Esophagus muscularis mucosa (tissue), 4 donors: Measurements from ENCODE around the gene ADAMTS7. TPM values are rescaled to one million over a fixed set of nuclear protein-coding genes. Genes with fewer than 3 reads are reported as not detected.
"Not testable (repeated sequence)": the region's sequence is repeated elsewhere in the genome, so short reads cannot be mapped to it uniquely, and the experiment has no call there.

Experiments used
- DNase-seq: peaks from one replicate; pipeline ENCODE4 v3.0.0-alpha.2; 2017; ENCODE audit errors: extremely low spot score
- H3K27ac ChIP-seq, 4 donors: fragments of 200-600 bp; sonication (generic); replicated peaks in 1 of 4; 1 replicate in 3 of 4; 2 replicates in 1 of 4; pipeline ENCODE4 v1.5.1; 2016 to 2019; ENCODE audit warnings: mild to moderate bottlenecking in 1 of 4
- H3K27me3 ChIP-seq, 4 donors: fragments of 200-600 bp; sonication (generic); one replicate each; pipeline versions ENCODE4 v1.5.1 to v1.6.0; 2016 to 2019
- H3K36me3 ChIP-seq, 4 donors: fragments of 200-600 bp; sonication (generic); one replicate each; pipeline ENCODE4 v1.5.1; 2016 to 2019
- H3K4me1 ChIP-seq, 4 donors: fragments of 200-600 bp; sonication (generic); one replicate each; pipeline ENCODE4 v1.5.1; 2016 to 2019
- H3K4me3 ChIP-seq, 4 donors: fragments of 200-600 bp; sonication (generic); 1 replicate in 2 of 4; 2 replicates in 2 of 4; pipeline ENCODE4 v1.5.1; 2016 to 2019; ENCODE audit warnings: mild to moderate bottlenecking in 4 of 4, moderate library complexity in 1 of 4
- H3K9me3 ChIP-seq, 4 donors: fragments of 200-600 bp; sonication (generic); 1 replicate in 3 of 4; 2 replicates in 1 of 4; pipeline ENCODE4 v1.5.1; 2016 to 2019
- EP300 ChIP-seq: sonication (generic); formaldehyde crosslinking; IDR thresholded peaks from one replicate; pipeline ENCODE4 v1.6.1; 2017; ENCODE audit warnings: antibody characterized with exemption
- POLR2A ChIP-seq: fragments of 450-650 bp; IDR thresholded peaks from one replicate; pipeline ENCODE4 v1.6.1; 2017; ENCODE audit warnings: antibody characterized with exemption, moderate library complexity, mild to moderate bottlenecking, low read depth
- POLR2AphosphoS5 ChIP-seq, 2 donors: sonication (generic); formaldehyde crosslinking; IDR thresholded peaks; one replicate each; pipeline ENCODE4 v1.6.1; 2017; ENCODE audit warnings: antibody characterized with exemption in 2 of 2
- WGBS: methylation state at CpG from one replicate; pipeline ENCODE4 v1.1.5; 2018; 5-methylcytosine and 5-hydroxymethylcytosine counted together
- intact Hi-C: fragments of 100-400 bp; cut with DNase I; formaldehyde crosslinking; loops from one replicate; pipeline ENCODE4 v1.15.1; 2023
- total RNA-seq, 4 donors: library from RNA; depleted of rRNA; stranded (reverse); fragments of >200 nt; gene quantifications; one replicate each; pipeline versions ENCODE4 v1.1.0 to v1.2.1, GENCODE V29; 2016
- TF ChIP-seq, protein P1 (sequence below), 3 experiments: fragments of 200-600 bp in 2 of 3; fragments of 450-650 bp in 1 of 3; sonication (generic) in 2 of 3; IDR thresholded peaks; one replicate each; pipeline ENCODE4 v1.5.1; 2017 to 2019; ENCODE audit warnings: antibody characterized with exemption in 3 of 3, mild to moderate bottlenecking in 2 of 3, moderate library complexity in 1 of 3

The ADAMTS7 gene
- total RNA-seq, 4 donors from 2014 or later, result 2.0 to 4.6 (median 2.3) TPM

- H3K4me3 ChIP-seq, result no peak overlapping the region
- no peak overlapping the region for H3K27ac ChIP-seq
- H3K27me3 ChIP-seq, result no peaks in the 10 kb centered on the region
- DNase-seq, result no peak
- intact Hi-C loops, result no loop called here
- TF ChIP-seq, protein P1, sequence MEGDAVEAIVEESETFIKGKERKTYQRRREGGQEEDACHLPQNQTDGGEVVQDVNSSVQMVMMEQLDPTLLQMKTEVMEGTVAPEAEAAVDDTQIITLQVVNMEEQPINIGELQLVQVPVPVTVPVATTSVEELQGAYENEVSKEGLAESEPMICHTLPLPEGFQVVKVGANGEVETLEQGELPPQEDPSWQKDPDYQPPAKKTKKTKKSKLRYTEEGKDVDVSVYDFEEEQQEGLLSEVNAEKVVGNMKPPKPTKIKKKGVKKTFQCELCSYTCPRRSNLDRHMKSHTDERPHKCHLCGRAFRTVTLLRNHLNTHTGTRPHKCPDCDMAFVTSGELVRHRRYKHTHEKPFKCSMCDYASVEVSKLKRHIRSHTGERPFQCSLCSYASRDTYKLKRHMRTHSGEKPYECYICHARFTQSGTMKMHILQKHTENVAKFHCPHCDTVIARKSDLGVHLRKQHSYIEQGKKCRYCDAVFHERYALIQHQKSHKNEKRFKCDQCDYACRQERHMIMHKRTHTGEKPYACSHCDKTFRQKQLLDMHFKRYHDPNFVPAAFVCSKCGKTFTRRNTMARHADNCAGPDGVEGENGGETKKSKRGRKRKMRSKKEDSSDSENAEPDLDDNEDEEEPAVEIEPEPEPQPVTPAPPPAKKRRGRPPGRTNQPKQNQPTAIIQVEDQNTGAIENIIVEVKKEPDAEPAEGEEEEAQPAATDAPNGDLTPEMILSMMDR (IDR thresholded peaks at IDR 0.05), result no peak
- no peak for TF ChIP-seq POLR2AphosphoS5 (IDR thresholded peaks at IDR 0.05)
- no peak for TF ChIP-seq EP300
- no peak for TF ChIP-seq POLR2A
- 96% methylated on average over 9 of the region's 14 CpGs for WGBS
- H3K9me3 ChIP-seq, result no peaks in the 10 kb centered on the region
- H3K4me1 ChIP-seq, result no peaks in the 10 kb centered on the region
- H3K36me3 ChIP-seq, result no peaks in the 10 kb centered on the region
These were observed 84.3 kb downstream of the ADAMTS7 start for GRCh38 chr15:78726870-78727551.

DNA sequence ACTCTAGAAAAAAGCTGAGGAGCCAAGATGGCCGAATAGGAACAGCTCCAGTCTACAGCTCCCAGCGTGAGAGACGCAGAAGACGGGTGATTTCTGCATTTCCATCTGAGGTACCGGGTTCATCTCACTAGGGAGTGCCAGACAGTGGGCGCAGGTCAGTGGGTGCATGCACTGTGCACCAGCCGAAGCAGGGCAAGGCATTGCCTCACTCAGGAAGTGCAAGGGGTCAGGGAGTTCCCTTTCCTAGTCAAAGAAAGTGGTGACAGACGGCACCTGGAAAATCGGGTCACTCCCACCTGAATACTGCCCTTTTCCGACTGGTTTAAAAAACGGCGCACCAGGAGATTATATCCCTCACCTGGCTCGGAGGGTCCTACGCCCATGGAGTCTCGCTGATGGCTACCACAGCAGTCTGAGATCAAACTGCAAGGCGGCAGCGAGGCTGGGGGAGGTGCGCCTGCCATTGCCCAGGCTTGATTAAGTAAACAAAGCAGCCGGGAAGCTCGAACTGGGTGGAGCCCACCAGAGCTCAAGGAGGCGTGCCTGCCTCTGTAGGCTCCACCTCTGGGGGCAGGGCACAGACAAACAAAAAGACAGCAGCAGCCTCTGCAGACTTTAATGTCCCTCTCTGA lies 91.3 kb downstream of the ADAMTS7 start:
- intact Hi-C loops, H3K36me3 ChIP-seq, H3K27me3 ChIP-seq, DNase-seq, H3K4me1 ChIP-seq, H3K4me3 ChIP-seq, H3K27ac ChIP-seq, H3K9me3 ChIP-seq: not testable (repeated sequence)
- WGBS, result 78% methylated on average over 18 of the region's 21 CpGs

DNA sequence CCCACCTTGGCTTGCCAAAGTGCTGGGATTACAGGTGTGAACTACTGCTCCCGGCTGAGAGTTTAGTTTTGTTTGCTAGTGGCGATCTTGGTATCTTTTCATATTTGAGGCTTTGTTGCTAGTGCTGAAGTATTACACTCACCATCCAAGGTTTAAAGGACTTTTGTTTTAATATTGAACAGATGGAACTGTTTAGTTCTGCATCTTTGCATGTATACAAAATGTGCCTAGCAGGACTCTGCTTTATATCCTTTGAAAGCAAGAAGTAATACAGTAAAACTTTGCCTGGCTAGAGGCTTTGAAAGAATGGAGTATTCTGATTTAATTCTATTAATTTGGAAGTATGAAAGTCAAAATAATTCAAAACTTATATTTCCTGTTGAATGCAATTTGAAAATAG lies 92.4 kb downstream of the ADAMTS7 start:
- TF ChIP-seq POLR2A (no peak), EP300 (no peak), POLR2AphosphoS5 (IDR thresholded peaks at IDR 0.05) (no peak)
- TF ChIP-seq, protein P1 (IDR thresholded peaks at IDR 0.05), result no peak
- intact Hi-C loops, result no loop called here
- WGBS, result 41% methylated on average over 2 of the region's 2 CpGs
- Histone ChIP-seq H3K9me3 (no peaks in the 10 kb centered on the region), H3K27ac (no peak overlapping the region), H3K36me3 (no peaks in the 10 kb centered on the region), H3K27me3 (peaks cover 0 to 9% (median 0%) of the 10 kb centered on the region in 4 donors), H3K4me1 (no peaks in the 10 kb centered on the region), H3K4me3 (no peak overlapping the region)
- DNase-seq, result no peak

- no peaks in the 10 kb centered on the region for H3K36me3 ChIP-seq
- DNase-seq, result no peak
- intact Hi-C loops, result no loop called here
- 86% methylated on average over 2 of the region's 2 CpGs for WGBS
- H3K4me3 ChIP-seq, result no peak overlapping the region
- TF ChIP-seq, protein P1 (IDR thresholded peaks at IDR 0.05), result no peak
- TF ChIP-seq EP300 (no peak), POLR2AphosphoS5 (IDR thresholded peaks at IDR 0.05) (no peak), POLR2A (no peak)
- peaks cover 0 to 9% (median 0%) of the 10 kb centered on the region in 4 donors for H3K27me3 ChIP-seq
- no peaks in the 10 kb centered on the region for H3K4me1 ChIP-seq
- H3K9me3 ChIP-seq, result no peaks in the 10 kb centered on the region
- H3K27ac ChIP-seq, result no peak overlapping the region
These were observed 93.2 kb downstream of the ADAMTS7 start for GRCh38 chr15:78717956-78718656.

DNA sequence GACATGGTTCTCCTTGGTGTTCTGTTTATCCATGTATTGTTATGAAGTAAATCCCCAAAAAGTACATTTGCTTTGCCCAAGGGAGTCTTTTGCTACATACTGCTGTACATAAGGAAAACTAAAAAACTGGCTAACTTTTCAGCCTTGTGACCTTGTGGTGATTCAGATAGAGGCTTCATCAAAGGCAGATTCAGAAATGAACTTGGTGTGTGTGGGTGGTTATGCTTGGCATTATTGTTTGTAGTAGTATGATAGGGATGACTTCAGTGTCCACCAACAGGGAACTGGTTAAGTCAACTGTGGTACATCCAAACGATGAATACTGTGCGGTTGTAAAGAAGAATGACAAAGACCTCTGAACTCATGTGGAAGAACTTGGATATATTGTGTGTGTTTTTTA lies 94.6 kb downstream of the ADAMTS7 start:
- no peak for TF ChIP-seq POLR2A
- TF ChIP-seq EP300, result no peak
- TF ChIP-seq, protein P1 (IDR thresholded peaks at IDR 0.05), result no peak
- no peak for TF ChIP-seq POLR2AphosphoS5 (IDR thresholded peaks at IDR 0.05)

More for the DNA sequence above, 94.6 kb downstream of the ADAMTS7 start:
- H3K27me3 ChIP-seq, result peaks cover 0 to 9% (median 0%) of the 10 kb centered on the region in 4 donors
- H3K9me3 ChIP-seq, result no peaks in the 10 kb centered on the region
- no peaks in the 10 kb centered on the region for H3K36me3 ChIP-seq
- DNase-seq, result peak; percentile 60
- no peak overlapping the region for H3K4me3 ChIP-seq
- no peak overlapping the region for H3K27ac ChIP-seq
- no peaks in the 10 kb centered on the region for H3K4me1 ChIP-seq
- intact Hi-C loops, result no loop called here
- 75% methylated on average over 2 of the region's 2 CpGs for WGBS
